Breast epithelium (tissue), 3 donors: ENCODE data around the gene VPS72.

Source experiments
- POLR2A ChIP-seq: fragments of 450-650 bp; IDR thresholded peaks from one replicate; pipeline ENCODE4 v1.6.1; 2016; ENCODE audit warnings: antibody characterized with exemption, mild to moderate bottlenecking, moderate library complexity
- POLR2AphosphoS5 ChIP-seq, 3 donors: sonication (generic); formaldehyde crosslinking; IDR thresholded peaks; one replicate each; pipeline ENCODE4 v1.6.1; 2017; ENCODE audit warnings: antibody characterized with exemption in 3 of 3
- TF ChIP-seq, protein P1 (sequence below), 3 donors: fragments of 450-650 bp; IDR thresholded peaks; one replicate each; pipeline ENCODE4 v1.5.1; 2016 to 2017; ENCODE audit warnings: antibody characterized with exemption in 3 of 3, mild to moderate bottlenecking in 3 of 3, moderate library complexity in 3 of 3

DNA sequence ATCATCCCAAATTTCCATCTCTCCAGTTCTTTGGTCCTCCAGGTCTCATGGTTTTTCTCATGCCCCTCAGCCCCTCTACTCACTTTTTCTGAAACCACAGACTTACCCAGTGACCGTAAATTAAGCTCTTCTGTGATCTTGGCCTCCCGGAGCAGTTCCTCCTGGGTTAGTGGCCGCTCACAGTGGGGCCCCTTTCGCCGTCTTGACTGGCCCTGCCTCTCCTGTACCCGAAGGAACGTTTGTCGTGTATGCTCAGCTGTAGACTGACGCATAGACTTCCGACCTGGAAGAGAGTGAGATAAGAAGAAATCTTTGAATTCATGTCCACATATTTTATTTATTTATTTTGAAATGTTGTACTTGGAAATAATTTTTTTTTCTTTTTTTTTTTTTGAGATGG, 5.8 kb downstream of the VPS72 start:
- TF ChIP-seq POLR2A: no peak
- TF ChIP-seq, protein P1, sequence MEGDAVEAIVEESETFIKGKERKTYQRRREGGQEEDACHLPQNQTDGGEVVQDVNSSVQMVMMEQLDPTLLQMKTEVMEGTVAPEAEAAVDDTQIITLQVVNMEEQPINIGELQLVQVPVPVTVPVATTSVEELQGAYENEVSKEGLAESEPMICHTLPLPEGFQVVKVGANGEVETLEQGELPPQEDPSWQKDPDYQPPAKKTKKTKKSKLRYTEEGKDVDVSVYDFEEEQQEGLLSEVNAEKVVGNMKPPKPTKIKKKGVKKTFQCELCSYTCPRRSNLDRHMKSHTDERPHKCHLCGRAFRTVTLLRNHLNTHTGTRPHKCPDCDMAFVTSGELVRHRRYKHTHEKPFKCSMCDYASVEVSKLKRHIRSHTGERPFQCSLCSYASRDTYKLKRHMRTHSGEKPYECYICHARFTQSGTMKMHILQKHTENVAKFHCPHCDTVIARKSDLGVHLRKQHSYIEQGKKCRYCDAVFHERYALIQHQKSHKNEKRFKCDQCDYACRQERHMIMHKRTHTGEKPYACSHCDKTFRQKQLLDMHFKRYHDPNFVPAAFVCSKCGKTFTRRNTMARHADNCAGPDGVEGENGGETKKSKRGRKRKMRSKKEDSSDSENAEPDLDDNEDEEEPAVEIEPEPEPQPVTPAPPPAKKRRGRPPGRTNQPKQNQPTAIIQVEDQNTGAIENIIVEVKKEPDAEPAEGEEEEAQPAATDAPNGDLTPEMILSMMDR (IDR thresholded peaks at IDR 0.05): no peak
- TF ChIP-seq POLR2AphosphoS5 (IDR thresholded peaks at IDR 0.05): no peak
